MCF 10A (cell line): ENCODE measurements around the gene SPNS3. TPM values are rescaled to one million over a fixed set of nuclear protein-coding genes. Genes with fewer than 3 reads are reported as not detected.

Source experiments
- BruUV-seq: library from RNA; stranded (reverse); fragments of 400-500 nt; replicated peaks from 2 replicates; lab custom pipeline; 2021; lab: Mats Ljungman, UMichigan
- CTCF ChIA-PET: fragments of 300-600 bp; sonication (Branson Sonifier 250); formaldehyde crosslinking; extraction: SDS; loops from one replicate; lab custom pipeline; 2021; ENCODE audit warnings: antibody characterized with exemption, inconsistent platforms; lab: Yijun Ruan, JAX
- POLR2A ChIA-PET: fragments of 300-600, 350-650 bp; sonication (Branson Sonifier 250); formaldehyde crosslinking; extraction: SDS; loops from one replicate; lab custom pipeline; 2020; ENCODE audit warnings: antibody characterized with exemption, inconsistent platforms; lab: Yijun Ruan, JAX
- DNase-seq: peaks from one replicate; pipeline ENCODE4 v3.0.0-alpha.2; 2018; ENCODE audit not compliant: unreplicated experiment
- H3K27ac Mint-ChIP-seq: one replicate; pipeline ENCODE4 v1.8.0; 2022; ENCODE audit warnings: mild to moderate bottlenecking, low read depth, mixed read lengths; ENCODE audit not compliant: unreplicated experiment
- H3K27me3 Mint-ChIP-seq: one replicate; pipeline ENCODE4 v1.8.0; 2022; ENCODE audit warnings: mixed read lengths; ENCODE audit not compliant: insufficient read depth, unreplicated experiment
- H3K36me3 Mint-ChIP-seq: one replicate; pipeline ENCODE4 v1.8.0; 2022; ENCODE audit warnings: mild to moderate bottlenecking, moderate library complexity, mixed read lengths; ENCODE audit not compliant: insufficient read depth, unreplicated experiment
- H3K4me1 Mint-ChIP-seq: one replicate; pipeline ENCODE4 v1.8.0; 2022; ENCODE audit warnings: mixed read lengths; ENCODE audit not compliant: insufficient read depth, unreplicated experiment
- H3K4me3 Mint-ChIP-seq: one replicate; pipeline ENCODE4 v1.8.0; 2022; ENCODE audit warnings: mild to moderate bottlenecking, moderate library complexity, mixed read lengths; ENCODE audit not compliant: unreplicated experiment
- H3K9me3 Mint-ChIP-seq: one replicate; pipeline ENCODE4 v1.8.0; 2022; ENCODE audit warnings: mixed read lengths; ENCODE audit not compliant: unreplicated experiment
- intact Hi-C: fragments of 100-400 bp; cut with micrococcal nuclease; formaldehyde crosslinking; loops from 2 replicates; pipeline ENCODE4 v1.14.1; 2022
- total RNA-seq: library from RNA; stranded (reverse); gene quantifications from 2 replicates; pipeline ENCODE4 v1.2.3, GENCODE V29; 2022
- TF ChIP-seq, protein P1 (sequence below): fragments of 200-600 bp; IDR thresholded peaks from one replicate; pipeline ENCODE4 v1.8.0; 2022; ENCODE audit warnings: antibody characterized with exemption, mild to moderate bottlenecking; ENCODE audit not compliant: unreplicated experiment

SPNS3 gene
- total RNA-seq, 1 experiment from 2014 or later = not detected

DNA sequence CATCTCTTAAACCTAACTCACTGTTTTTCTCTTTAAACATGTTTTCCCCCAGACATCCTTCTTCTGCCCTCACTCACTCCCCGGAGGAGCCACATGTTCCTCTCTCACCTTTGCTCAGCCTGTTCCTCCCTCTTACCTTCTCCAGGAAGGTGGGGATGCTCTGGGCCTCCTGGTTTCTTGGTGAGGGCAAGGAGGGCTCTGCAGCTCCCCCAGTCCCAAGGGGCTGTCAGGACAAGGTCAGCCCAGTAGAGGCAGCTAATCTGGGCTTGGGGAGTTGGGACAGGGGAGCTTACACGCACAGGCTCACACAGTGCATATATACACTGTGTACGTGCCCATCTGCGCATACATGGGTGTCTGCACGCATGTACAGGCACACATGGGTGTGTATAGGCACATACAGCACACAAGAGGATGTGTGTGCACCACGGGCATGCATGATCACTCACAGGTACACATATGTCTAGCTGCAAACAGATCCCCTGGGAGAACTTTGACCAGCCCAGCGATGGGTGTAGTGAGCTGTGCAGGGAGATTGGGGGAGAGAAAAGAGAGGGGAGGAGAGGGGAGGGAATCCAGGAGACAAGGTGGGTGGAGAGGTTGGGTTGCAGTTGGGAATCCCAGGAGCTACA lies 28.6 kb upstream of the SPNS3 start:
- no peaks in the 10 kb centered on the region for H3K9me3 Mint-ChIP-seq
- ChIA-PET POLR2A (interaction anchor here (0.6 kb wide), 2 partner anchors 72 kb away, joined by 3 read pairs; no protein-coding TSS in a partner anchor), CTCF (interaction anchor here (0.6 to 1.4 kb wide), 4 partner anchors 11 to 190 kb away, joined by 3 to 4 read pairs (median 3); no protein-coding TSS in a partner anchor)
- H3K4me1 Mint-ChIP-seq = no peaks in the 10 kb centered on the region
- no peaks in the 10 kb centered on the region for H3K36me3 Mint-ChIP-seq
- no TSS peak for BruUV-seq
- DNase-seq = no peak
- H3K27ac Mint-ChIP-seq = peak overlapping the region; percentile 65
- no peaks in the 10 kb centered on the region for H3K27me3 Mint-ChIP-seq
- intact Hi-C loops = no loop called here
- H3K4me3 Mint-ChIP-seq = no peak overlapping the region
- TF ChIP-seq, protein P1, sequence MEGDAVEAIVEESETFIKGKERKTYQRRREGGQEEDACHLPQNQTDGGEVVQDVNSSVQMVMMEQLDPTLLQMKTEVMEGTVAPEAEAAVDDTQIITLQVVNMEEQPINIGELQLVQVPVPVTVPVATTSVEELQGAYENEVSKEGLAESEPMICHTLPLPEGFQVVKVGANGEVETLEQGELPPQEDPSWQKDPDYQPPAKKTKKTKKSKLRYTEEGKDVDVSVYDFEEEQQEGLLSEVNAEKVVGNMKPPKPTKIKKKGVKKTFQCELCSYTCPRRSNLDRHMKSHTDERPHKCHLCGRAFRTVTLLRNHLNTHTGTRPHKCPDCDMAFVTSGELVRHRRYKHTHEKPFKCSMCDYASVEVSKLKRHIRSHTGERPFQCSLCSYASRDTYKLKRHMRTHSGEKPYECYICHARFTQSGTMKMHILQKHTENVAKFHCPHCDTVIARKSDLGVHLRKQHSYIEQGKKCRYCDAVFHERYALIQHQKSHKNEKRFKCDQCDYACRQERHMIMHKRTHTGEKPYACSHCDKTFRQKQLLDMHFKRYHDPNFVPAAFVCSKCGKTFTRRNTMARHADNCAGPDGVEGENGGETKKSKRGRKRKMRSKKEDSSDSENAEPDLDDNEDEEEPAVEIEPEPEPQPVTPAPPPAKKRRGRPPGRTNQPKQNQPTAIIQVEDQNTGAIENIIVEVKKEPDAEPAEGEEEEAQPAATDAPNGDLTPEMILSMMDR = no peak

DNA sequence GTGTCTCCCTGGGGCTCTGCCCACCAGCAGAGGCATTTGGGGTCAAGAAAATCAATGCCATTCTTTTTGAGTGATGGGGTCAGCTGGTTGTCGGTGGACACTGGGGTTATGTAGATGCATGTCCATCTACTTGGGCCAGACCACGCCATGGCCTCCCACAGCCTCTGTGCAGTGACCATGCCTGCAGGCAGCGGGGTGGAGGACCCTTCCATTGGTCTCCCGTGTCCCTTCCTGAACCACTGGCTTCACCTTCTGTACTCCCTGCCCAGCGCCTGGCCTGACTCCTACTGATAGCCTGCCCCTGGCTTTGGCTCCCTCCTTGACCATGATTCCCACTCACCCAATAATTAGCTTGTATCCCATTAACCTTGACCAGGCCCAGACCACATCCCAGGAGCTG lies 28.0 kb upstream of the SPNS3 start:
- no peak for DNase-seq
- intact Hi-C loops = no loop called here
- no TSS peak for BruUV-seq
- Mint-ChIP-seq H3K9me3 (no peaks in the 10 kb centered on the region), H3K4me3 (no peak overlapping the region), H3K36me3 (no peaks in the 10 kb centered on the region), H3K4me1 (no peaks in the 10 kb centered on the region), H3K27me3 (no peaks in the 10 kb centered on the region), H3K27ac (no peak overlapping the region)
- TF ChIP-seq, protein P1 = no peak
- POLR2A ChIA-PET = interaction anchor here (0.6 kb wide), 1 partner anchor 73 kb away, joined by 3 read pairs; no protein-coding TSS in a partner anchor
- CTCF ChIA-PET = interaction anchor here (0.7 to 1.6 kb wide), 5 partner anchors 10 to 189 kb away, joined by 3 to 7 read pairs (median 3); no protein-coding TSS in a partner anchor

GRCh38 chr17:4406386-4406785 lies 27.4 kb upstream of the SPNS3 start:
- Mint-ChIP-seq H3K36me3 (no peaks in the 10 kb centered on the region), H3K27ac (no peak overlapping the region), H3K4me3 (no peak overlapping the region), H3K9me3 (no peaks in the 10 kb centered on the region), H3K4me1 (no peaks in the 10 kb centered on the region), H3K27me3 (no peaks in the 10 kb centered on the region)
- TF ChIP-seq, protein P1 = no peak
- ChIA-PET POLR2A (no interaction called here), CTCF (interaction anchor here (0.7 to 1.6 kb wide), 8 partner anchors 10 to 463 kb away, joined by 3 to 7 read pairs (median 3); no protein-coding TSS in a partner anchor)
- DNase-seq = no peak
- intact Hi-C loops = no loop called here
- BruUV-seq = no TSS peak

- ChIA-PET CTCF (interaction anchor here (0.7 to 1.6 kb wide), 5 partner anchors 14 to 464 kb away, joined by 3 to 7 read pairs (median 4); no protein-coding TSS in a partner anchor), POLR2A (interaction anchor here (0.5 to 1.2 kb wide), 3 partner anchors 16 to 191 kb away, joined by 3 to 5 read pairs (median 4); no protein-coding TSS in a partner anchor)
- Mint-ChIP-seq H3K27ac (no peak overlapping the region), H3K9me3 (no peaks in the 10 kb centered on the region), H3K36me3 (no peaks in the 10 kb centered on the region), H3K4me1 (no peaks in the 10 kb centered on the region), H3K27me3 (no peaks in the 10 kb centered on the region), H3K4me3 (no peak overlapping the region)
- TF ChIP-seq, protein P1 = no peak
- no TSS peak for BruUV-seq
- intact Hi-C loops = no loop called here
- no peak for DNase-seq
Measured at GRCh38 chr17:4407216-4407615, 26.5 kb upstream of the SPNS3 start.
